Purkinje cell (primary cell): ENCODE measurements around the gene CHRNA3. TPM values are rescaled to one million over a fixed set of nuclear protein-coding genes. Genes with fewer than 3 reads are reported as not detected.

Source experiments
- polyA plus RNA-seq: library from polyadenylated mRNA; unstranded; fragments of >200 nt; fragmentation: Nextera tagmentation; gene quantifications from 2 replicates; pipeline ENCODE4 v1.2.1, GENCODE V29; 2014

Gene CHRNA3
- polyA plus RNA-seq = 3.5 and 11.9 TPM in 2 replicates

GRCh38 chr15:78620527-78621421 is at the start of gene CHRNA3:
Gene CHRNA3, minus strand, starts transcription at chr15:78620996. Its CDS starts 202 bp downstream, at chr15:78620794.

GRCh38 chr15:78641102-78641748 is 20.4 kb upstream of the CHRNA3 start, which contains the start of gene CHRNB4:
Gene CHRNB4, minus strand, starts transcription at chr15:78641210. Its CDS starts 77 bp downstream, at chr15:78641133.

GRCh38 chr15:78565097-78565950 is 55.5 kb downstream of the CHRNA3 start, which contains the start of gene CHRNA5:
Gene CHRNA5, plus strand, starts transcription at chr15:78565520. Its CDS starts 200 bp downstream, at chr15:78565720.

Other genes starting within 250 kb of the CHRNA3 start
- 23.3 and 26.2 TPM in 2 replicates for gene IREB2, start 182.8 kb downstream of the CHRNA3 start, polyA plus RNA-seq
- 6.2 and 15.1 TPM in 2 replicates for gene HYKK, start 113.4 kb downstream of the CHRNA3 start, polyA plus RNA-seq
- gene PSMA4, start 80.6 kb downstream of the CHRNA3 start, polyA plus RNA-seq = 776 and 831 TPM in 2 replicates
- 0.16 and 7.7 TPM in 2 replicates for gene CHRNA5, start 55.5 kb downstream of the CHRNA3 start, polyA plus RNA-seq
- 0.41 TPM in 1 of 2 replicates, not detected in the other for gene CHRNB4, start 20.2 kb upstream of the CHRNA3 start, polyA plus RNA-seq
- gene ADAMTS7, start 190.5 kb upstream of the CHRNA3 start, polyA plus RNA-seq = not detected in 2 replicates